HepG2 (cell line): ENCODE measurements around the gene HES3. TPM values are rescaled to one million over a fixed set of nuclear protein-coding genes. Genes with fewer than 3 reads are reported as not detected.

Experiments
- ATF2 ChIP-seq: sonication (generic); formaldehyde crosslinking; IDR thresholded peaks from 2 replicates; pipeline ENCODE4 v1.4.0; 2020; ENCODE audit warnings: missing genetic modification reagents
- DZIP1 ChIP-seq: sonication (generic); formaldehyde crosslinking; IDR thresholded peaks from 2 replicates; pipeline ENCODE4 v1.5.0; 2020; ENCODE audit warnings: mild to moderate bottlenecking, missing genetic modification reagents
- HMGA1 ChIP-seq: sonication (generic); formaldehyde crosslinking; conservative IDR thresholded peaks from 2 replicates; pipeline ENCODE4 v1.4.0; 2020; ENCODE audit warnings: missing genetic modification reagents
- PAWR ChIP-seq: sonication (generic); formaldehyde crosslinking; IDR thresholded peaks from 2 replicates; pipeline ENCODE4 v1.4.0; 2020; ENCODE audit warnings: missing genetic modification reagents, mild to moderate bottlenecking, borderline replicate concordance
- SMAD3 ChIP-seq: sonication (generic); formaldehyde crosslinking; IDR thresholded peaks from 2 replicates; pipeline ENCODE4 v1.4.0; 2020; ENCODE audit warnings: missing genetic modification reagents
- SOX6 ChIP-seq, 2 experiments: fragments of 450-650 bp in 1 of 2; sonication (generic) in 1 of 2; formaldehyde crosslinking in 1 of 2; IDR thresholded peaks; 2 replicates each; pipeline versions ENCODE4 v1.4.0 to v1.6.1; 2017 to 2020; ENCODE audit warnings: antibody characterized with exemption in 1 of 2, mild to moderate bottlenecking in 1 of 2, missing genetic modification reagents in 1 of 2
- TGIF2 ChIP-seq: IDR thresholded peaks from 2 replicates; pipeline ENCODE4 v1.6.1; 2016; ENCODE audit warnings: control low read depth, missing compliant biosample characterization
- THAP7 ChIP-seq: sonication (generic); formaldehyde crosslinking; IDR thresholded peaks from 2 replicates; pipeline ENCODE4 v1.8.1; 2023; ENCODE audit warnings: mild to moderate bottlenecking, missing genetic modification reagents
- UBTF ChIP-seq: sonication (generic); formaldehyde crosslinking; IDR thresholded peaks from 2 replicates; pipeline ENCODE4 v1.4.0; 2020; ENCODE audit warnings: mild to moderate bottlenecking, missing genetic modification reagents
- ZBTB14 ChIP-seq: sonication (generic); formaldehyde crosslinking; IDR thresholded peaks from 2 replicates; pipeline ENCODE4 v1.4.0; 2020; ENCODE audit warnings: missing genetic modification reagents
- ZBTB7A ChIP-seq: sonication (generic); formaldehyde crosslinking; IDR thresholded peaks from 2 replicates; pipeline ENCODE4 v1.8.0; 2022; ENCODE audit warnings: mild to moderate bottlenecking, missing genetic modification reagents
- ZNF124 ChIP-seq: sonication (generic); formaldehyde crosslinking; IDR thresholded peaks from 2 replicates; pipeline ENCODE4 v1.4.0; 2020; ENCODE audit warnings: missing genetic modification reagents
- ZNF142 ChIP-seq: sonication (generic); formaldehyde crosslinking; IDR thresholded peaks from 2 replicates; pipeline ENCODE4 v1.4.0; 2020; ENCODE audit warnings: missing genetic modification reagents
- polyA plus RNA-seq, 8 experiments: library from polyadenylated mRNA; depleted of rRNA in 3 of 8; stranded (reverse) in 7 of 8; unstranded in 1 of 8; fragments of >200 nt; fragmentation: Illumina TruSeq in 4 of 8; extraction: Trizol in 4 of 8; gene quantifications; 2 replicates each; pipeline versions ENCODE4 v1.2.1 to v1.2.3, GENCODE V29; 2011 to 2016; ENCODE audit warnings: low read depth in 4 of 8, missing spikeins in 1 of 8, mixed read lengths in 1 of 8; ENCODE audit not compliant: insufficient read depth in 1 of 8
- total RNA-seq, 5 experiments: library from RNA; depleted of rRNA; stranded (reverse); fragments of >200 nt; fragmentation: Illumina TruSeq; extraction: Trizol; gene quantifications; 2 replicates each; pipeline ENCODE4 v1.2.3, GENCODE V29; 2016; ENCODE audit warnings: low read depth in 1 of 5

The HES3 gene
- total and polyA plus RNA-seq, 2 of the 13 experiments (the other 11 are each of a cell fraction or from before 2014, with no cell fraction given) = not detected

- TF ChIP-seq ZNF142 (CRISPR knock-in tag) (peak; percentile 97), PAWR (CRISPR knock-in tag) (peak; percentile 79; the same call in 1 of the 2 replicates), UBTF (CRISPR knock-in tag) (peak; percentile 97), HMGA1 (CRISPR knock-in tag) (no peak), THAP7 (peak; percentile 94; the same call in 1 of the 2 replicates), ZNF124 (peak; percentile 99), ZBTB7A (CRISPR knock-in tag) (peak; percentile 93), ATF2 (CRISPR knock-in tag) (peak; percentile 96), SOX6 (IDR thresholded peaks at IDR 0.05) (no peak), SOX6 (CRISPR knock-in tag; IDR thresholded peaks at IDR 0.05) (peak; percentile 60; the same call in 1 of the 2 replicates), DZIP1 (CRISPR knock-in tag) (peak; percentile 97; the same call in 1 of the 2 replicates), ZBTB14 (peak; percentile 57), TGIF2 (peak; percentile 96), SMAD3 (peak; percentile 98)
These were observed 1.3 kb downstream of the HES3 start (continued) for GRCh38 chr1:6245086-6245868.
